GM23338 (cell line): ENCODE results near the gene MINDY4. TPM values are rescaled to one million over a fixed set of nuclear protein-coding genes. Genes with fewer than 3 reads are reported as not detected.

Experiments used
- ATAC-seq: fragments of 200-7000 bp; cut with Tn5 transposase; 3 replicates; pipeline ENCODE4 v1.9.1; 2020
- DNase-seq: peaks from one replicate; pipeline ENCODE4 v3.0.0-alpha.2; 2015; ENCODE audit warnings: low spot score
- H2AFZ ChIP-seq: fragments of 200-600 bp; sonication (generic); 2 replicates; pipeline ENCODE4 v1.8.0; 2016; ENCODE audit warnings: antibody characterized with exemption, mild to moderate bottlenecking, moderate library complexity
- H3F3A ChIP-seq: fragments of 200-600 bp; sonication (generic); replicated peaks from 2 replicates; pipeline ENCODE4 v1.8.0; 2017; ENCODE audit warnings: antibody characterized with exemption, mixed run types, low read depth
- H3K27ac ChIP-seq: fragments of 200-600 bp; sonication (generic); 2 replicates; pipeline ENCODE4 v1.6.1; 2016; ENCODE audit warnings: low read depth
- H3K27me3 ChIP-seq: fragments of 200-600 bp; sonication (generic); 2 replicates; pipeline ENCODE4 v1.8.0; 2016; ENCODE audit warnings: mild to moderate bottlenecking, mixed run types, moderate library complexity; ENCODE audit not compliant: insufficient read depth
- H3K36me3 ChIP-seq: fragments of 200-600 bp; sonication (generic); 2 replicates; pipeline ENCODE4 v1.8.0; 2016; ENCODE audit warnings: mild to moderate bottlenecking; ENCODE audit not compliant: insufficient read depth
- H3K4me1 ChIP-seq: fragments of 200-600 bp; sonication (generic); 2 replicates; pipeline ENCODE4 v1.8.0; 2016; ENCODE audit warnings: mild to moderate bottlenecking, moderate library complexity; ENCODE audit not compliant: insufficient read depth
- H3K4me2 ChIP-seq: fragments of 200-600 bp; sonication (generic); 2 replicates; pipeline ENCODE4 v1.7.1; 2017; ENCODE audit warnings: mixed run types
- H3K4me3 ChIP-seq: fragments of 200-600 bp; sonication (generic); 2 replicates; pipeline ENCODE4 v1.6.1; 2016; ENCODE audit warnings: mixed run types
- H3K79me2 ChIP-seq: fragments of 200-600 bp; sonication (generic); replicated peaks from 2 replicates; pipeline ENCODE4 v1.8.0; 2017; ENCODE audit warnings: mild to moderate bottlenecking; ENCODE audit not compliant: insufficient read depth
- H3K9me2 ChIP-seq: fragments of 200-600 bp; sonication (generic); 2 replicates; pipeline ENCODE4 v1.8.0; 2017; ENCODE audit not compliant: insufficient read depth
- H4K20me1 ChIP-seq: fragments of 200-600 bp; sonication (generic); replicated peaks from 2 replicates; pipeline ENCODE4 v1.8.0; 2017; ENCODE audit warnings: mild to moderate bottlenecking; ENCODE audit not compliant: insufficient read depth
- H3K27ac Mint-ChIP-seq: 2 replicates; pipeline ENCODE4 v1.8.0; 2020; ENCODE audit warnings: inconsistent platforms, mild to moderate bottlenecking, moderate library complexity, mixed read lengths
- H3K27me3 Mint-ChIP-seq: 3 replicates; pipeline ENCODE4 v1.8.0; 2022; ENCODE audit warnings: low read depth, mild to moderate bottlenecking, moderate library complexity, mixed read lengths, inconsistent platforms; ENCODE audit not compliant: insufficient read depth, poor library complexity
- H3K36me3 Mint-ChIP-seq: 3 replicates; pipeline ENCODE4 v1.8.0; 2021; ENCODE audit warnings: low read depth, mild to moderate bottlenecking, inconsistent platforms, moderate library complexity, mixed read lengths
- H3K4me1 Mint-ChIP-seq: 3 replicates; pipeline ENCODE4 v1.8.0; 2020; ENCODE audit warnings: mild to moderate bottlenecking, inconsistent platforms, mixed read lengths
- H3K4me3 Mint-ChIP-seq: 3 replicates; pipeline ENCODE4 v1.8.0; 2021; ENCODE audit warnings: moderate library complexity, mild to moderate bottlenecking, inconsistent platforms, mixed read lengths
- H3K9me3 Mint-ChIP-seq: 3 replicates; pipeline ENCODE4 v1.8.0; 2020; ENCODE audit warnings: moderate library complexity, mild to moderate bottlenecking, inconsistent platforms, mixed read lengths
- CREB1 ChIP-seq: fragments of 250-450 bp; sonication (Bioruptor Pico); IDR thresholded peaks from 2 replicates; pipeline ENCODE4 v1.5.0; 2020; ENCODE audit warnings: low read depth, mild to moderate bottlenecking, moderate library complexity
- ETS1 ChIP-seq: IDR thresholded peaks from 2 replicates; pipeline ENCODE4 v1.6.1; 2016; ENCODE audit warnings: antibody characterized with exemption
- EZH2 ChIP-seq: fragments of 200-600 bp; sonication (generic); IDR thresholded peaks from one replicate; pipeline ENCODE4 v1.8.0; 2017; ENCODE audit warnings: antibody characterized with exemption, mild to moderate bottlenecking, low read depth; ENCODE audit not compliant: unreplicated experiment
- EZH2phosphoT487 ChIP-seq: fragments of 200-600 bp; sonication (generic); IDR thresholded peaks from one replicate; pipeline ENCODE4 v1.8.1; 2018; ENCODE audit warnings: antibody characterized with exemption; ENCODE audit not compliant: unreplicated experiment
- JUNB ChIP-seq: IDR thresholded peaks from one replicate; pipeline ENCODE4 v1.6.1; 2016; ENCODE audit warnings: antibody characterized with exemption; ENCODE audit not compliant: unreplicated experiment
- NANOG ChIP-seq: IDR thresholded peaks from 2 replicates; pipeline ENCODE4 v1.6.1; 2016; ENCODE audit warnings: antibody characterized with exemption, borderline replicate concordance
- POLR2AphosphoS5 ChIP-seq: IDR thresholded peaks from 2 replicates; pipeline ENCODE4 v1.6.1; 2016; ENCODE audit warnings: antibody characterized with exemption, low read depth
- STAT1 ChIP-seq: IDR thresholded peaks from one replicate; pipeline ENCODE4 v1.6.1; 2016; ENCODE audit warnings: antibody characterized with exemption; ENCODE audit not compliant: unreplicated experiment
- ZNF114 ChIP-seq: fragments of 250-450 bp; sonication (Bioruptor Pico); IDR thresholded peaks from 2 replicates; pipeline ENCODE4 v1.5.0; 2020; ENCODE audit warnings: mild to moderate bottlenecking, moderate library complexity
- ZNF331 ChIP-seq: fragments of 250-450 bp; sonication (Bioruptor Pico); IDR thresholded peaks from 2 replicates; pipeline ENCODE4 v1.5.0; 2020; ENCODE audit warnings: low read depth, mild to moderate bottlenecking, moderate library complexity
- ZNF462 ChIP-seq: fragments of 250-450 bp; sonication (Bioruptor Pico); IDR thresholded peaks from 2 replicates; pipeline ENCODE4 v1.5.0; 2020; ENCODE audit warnings: mild to moderate bottlenecking, moderate library complexity
- polyA plus RNA-seq: library from polyadenylated mRNA; unstranded; fragments of >200 nt; fragmentation: Nextera tagmentation; extraction: Ambion mirVana; gene quantifications from 2 replicates; pipeline ENCODE4 v1.2.1, GENCODE V29; 2016
- total RNA-seq: library from RNA; depleted of rRNA; stranded (reverse); fragments of >200 nt; shearing (Covaris generic); gene quantifications from 2 replicates; pipeline ENCODE4 v1.2.3, GENCODE V29; 2014
- TF ChIP-seq, protein P1 (sequence below): IDR thresholded peaks from one replicate; pipeline ENCODE4 v1.6.1; 2018; ENCODE audit warnings: antibody characterized with exemption; ENCODE audit not compliant: unreplicated experiment
- TF ChIP-seq, protein P2 (sequence below), 2 experiments: fragments of 200-600 bp in 1 of 2; sonication (generic) in 1 of 2; conservative IDR thresholded peaks; 2 replicates each; pipeline versions ENCODE4 v1.5.1 to v1.6.1; 2016 to 2017; ENCODE audit warnings: antibody characterized with exemption in 2 of 2, low read depth in 2 of 2, mild to moderate bottlenecking in 2 of 2, moderate library complexity in 1 of 2

MINDY4 gene
- total and polyA plus RNA-seq, 2 experiments from 2014 or later: 1.7 to 4.4 TPM

DNA sequence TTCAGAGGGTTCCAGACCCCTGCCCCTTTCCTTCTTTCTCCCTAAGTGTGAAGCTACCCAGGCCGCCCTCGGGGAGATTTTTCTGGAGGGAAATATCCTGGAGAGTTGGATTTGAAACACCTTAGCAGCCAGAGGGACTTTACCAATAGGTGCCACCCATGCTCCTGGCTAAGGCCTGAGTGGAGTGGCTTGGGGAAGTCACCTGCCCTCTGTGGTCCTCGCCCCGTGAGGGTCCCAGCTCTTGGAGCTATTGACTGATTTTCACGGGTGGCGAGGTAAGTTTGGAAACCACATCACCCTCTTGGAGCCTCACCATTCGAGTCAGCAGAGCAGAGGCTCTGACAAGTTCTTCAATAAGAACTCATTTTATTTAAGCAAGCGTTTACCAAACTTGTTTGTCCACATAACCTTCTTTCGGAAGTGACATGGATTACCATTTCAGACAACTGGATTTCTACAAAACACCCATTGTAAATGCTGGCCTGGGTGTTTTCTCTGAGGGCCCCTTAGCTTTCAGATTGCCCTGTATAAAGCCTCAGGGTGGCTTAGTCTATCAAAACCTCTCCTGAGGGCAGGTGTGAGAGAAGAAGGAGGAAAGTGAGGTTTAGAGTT, 160.8 kb downstream of the MINDY4 start:
- Histone ChIP-seq H3K79me2 (no peaks in the 10 kb centered on the region), H3K27me3 (no peaks in the 10 kb centered on the region), H4K20me1 (no peaks in the 10 kb centered on the region), H3K4me3 (no peak overlapping the region), H2AFZ (no peak overlapping the region), H3F3A (no peaks in the 10 kb centered on the region), H3K4me2 (no peak overlapping the region), H3K9me2 (peaks cover 6% of the 10 kb centered on the region; the same call in 1 of the 2 replicates), H3K27ac (no peak overlapping the region), H3K36me3 (no peaks in the 10 kb centered on the region), H3K4me1 (0 out of 2 replicates have a peak, but pooled peaks cover 6% of the 10 kb centered on the region)
- H3K27me3 Mint-ChIP-seq: peaks cover 10% of the 10 kb centered on the region
- H3K9me3 Mint-ChIP-seq: no peaks in the 10 kb centered on the region
- TF ChIP-seq EZH2phosphoT487 (no peak), ZNF462 (no peak), STAT1 (no peak), NANOG (no peak), CREB1 (CRISPR knock-in tag) (no peak), EZH2 (no peak), POLR2AphosphoS5 (no peak), ZNF114 (no peak), ZNF331 (CRISPR knock-in tag) (no peak), ETS1 (no peak), JUNB (no peak)
- TF ChIP-seq, protein P1, sequence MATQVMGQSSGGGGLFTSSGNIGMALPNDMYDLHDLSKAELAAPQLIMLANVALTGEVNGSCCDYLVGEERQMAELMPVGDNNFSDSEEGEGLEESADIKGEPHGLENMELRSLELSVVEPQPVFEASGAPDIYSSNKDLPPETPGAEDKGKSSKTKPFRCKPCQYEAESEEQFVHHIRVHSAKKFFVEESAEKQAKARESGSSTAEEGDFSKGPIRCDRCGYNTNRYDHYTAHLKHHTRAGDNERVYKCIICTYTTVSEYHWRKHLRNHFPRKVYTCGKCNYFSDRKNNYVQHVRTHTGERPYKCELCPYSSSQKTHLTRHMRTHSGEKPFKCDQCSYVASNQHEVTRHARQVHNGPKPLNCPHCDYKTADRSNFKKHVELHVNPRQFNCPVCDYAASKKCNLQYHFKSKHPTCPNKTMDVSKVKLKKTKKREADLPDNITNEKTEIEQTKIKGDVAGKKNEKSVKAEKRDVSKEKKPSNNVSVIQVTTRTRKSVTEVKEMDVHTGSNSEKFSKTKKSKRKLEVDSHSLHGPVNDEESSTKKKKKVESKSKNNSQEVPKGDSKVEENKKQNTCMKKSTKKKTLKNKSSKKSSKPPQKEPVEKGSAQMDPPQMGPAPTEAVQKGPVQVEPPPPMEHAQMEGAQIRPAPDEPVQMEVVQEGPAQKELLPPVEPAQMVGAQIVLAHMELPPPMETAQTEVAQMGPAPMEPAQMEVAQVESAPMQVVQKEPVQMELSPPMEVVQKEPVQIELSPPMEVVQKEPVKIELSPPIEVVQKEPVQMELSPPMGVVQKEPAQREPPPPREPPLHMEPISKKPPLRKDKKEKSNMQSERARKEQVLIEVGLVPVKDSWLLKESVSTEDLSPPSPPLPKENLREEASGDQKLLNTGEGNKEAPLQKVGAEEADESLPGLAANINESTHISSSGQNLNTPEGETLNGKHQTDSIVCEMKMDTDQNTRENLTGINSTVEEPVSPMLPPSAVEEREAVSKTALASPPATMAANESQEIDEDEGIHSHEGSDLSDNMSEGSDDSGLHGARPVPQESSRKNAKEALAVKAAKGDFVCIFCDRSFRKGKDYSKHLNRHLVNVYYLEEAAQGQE: no peak
- TF ChIP-seq, protein P2, sequence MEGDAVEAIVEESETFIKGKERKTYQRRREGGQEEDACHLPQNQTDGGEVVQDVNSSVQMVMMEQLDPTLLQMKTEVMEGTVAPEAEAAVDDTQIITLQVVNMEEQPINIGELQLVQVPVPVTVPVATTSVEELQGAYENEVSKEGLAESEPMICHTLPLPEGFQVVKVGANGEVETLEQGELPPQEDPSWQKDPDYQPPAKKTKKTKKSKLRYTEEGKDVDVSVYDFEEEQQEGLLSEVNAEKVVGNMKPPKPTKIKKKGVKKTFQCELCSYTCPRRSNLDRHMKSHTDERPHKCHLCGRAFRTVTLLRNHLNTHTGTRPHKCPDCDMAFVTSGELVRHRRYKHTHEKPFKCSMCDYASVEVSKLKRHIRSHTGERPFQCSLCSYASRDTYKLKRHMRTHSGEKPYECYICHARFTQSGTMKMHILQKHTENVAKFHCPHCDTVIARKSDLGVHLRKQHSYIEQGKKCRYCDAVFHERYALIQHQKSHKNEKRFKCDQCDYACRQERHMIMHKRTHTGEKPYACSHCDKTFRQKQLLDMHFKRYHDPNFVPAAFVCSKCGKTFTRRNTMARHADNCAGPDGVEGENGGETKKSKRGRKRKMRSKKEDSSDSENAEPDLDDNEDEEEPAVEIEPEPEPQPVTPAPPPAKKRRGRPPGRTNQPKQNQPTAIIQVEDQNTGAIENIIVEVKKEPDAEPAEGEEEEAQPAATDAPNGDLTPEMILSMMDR (conservative IDR thresholded peaks at IDR 0.05; ENCODE audit: low read depth in 2 of 2): no peak
- no peak overlapping the region for H3K27ac Mint-ChIP-seq
- DNase-seq (no peak), ATAC-seq (no peak)
- no peak overlapping the region for H3K4me3 Mint-ChIP-seq
- no peaks in the 10 kb centered on the region for H3K36me3 Mint-ChIP-seq
- peaks cover 7% of the 10 kb centered on the region; the same call in 2 of the 3 replicates for H3K4me1 Mint-ChIP-seq
